NCI-H82 treated with DMSO at 0.1 percent for 48 hours (cell line): Measurements from ENCODE around the gene ZNF559.
A peak's percentile ranks its signal among the peaks of the same experiment; 100 is the strongest.
"Not testable (repeated sequence)": the region's sequence is repeated elsewhere in the genome, so short reads cannot be mapped to it uniquely, and the experiment has no call there.

Experiments used
- DNase-seq: peaks from one replicate; lab custom pipeline; 2025; ENCODE audit not compliant: unreplicated experiment; lab: John Stamatoyannopoulos, UW

Gene ZNF559

DNA sequence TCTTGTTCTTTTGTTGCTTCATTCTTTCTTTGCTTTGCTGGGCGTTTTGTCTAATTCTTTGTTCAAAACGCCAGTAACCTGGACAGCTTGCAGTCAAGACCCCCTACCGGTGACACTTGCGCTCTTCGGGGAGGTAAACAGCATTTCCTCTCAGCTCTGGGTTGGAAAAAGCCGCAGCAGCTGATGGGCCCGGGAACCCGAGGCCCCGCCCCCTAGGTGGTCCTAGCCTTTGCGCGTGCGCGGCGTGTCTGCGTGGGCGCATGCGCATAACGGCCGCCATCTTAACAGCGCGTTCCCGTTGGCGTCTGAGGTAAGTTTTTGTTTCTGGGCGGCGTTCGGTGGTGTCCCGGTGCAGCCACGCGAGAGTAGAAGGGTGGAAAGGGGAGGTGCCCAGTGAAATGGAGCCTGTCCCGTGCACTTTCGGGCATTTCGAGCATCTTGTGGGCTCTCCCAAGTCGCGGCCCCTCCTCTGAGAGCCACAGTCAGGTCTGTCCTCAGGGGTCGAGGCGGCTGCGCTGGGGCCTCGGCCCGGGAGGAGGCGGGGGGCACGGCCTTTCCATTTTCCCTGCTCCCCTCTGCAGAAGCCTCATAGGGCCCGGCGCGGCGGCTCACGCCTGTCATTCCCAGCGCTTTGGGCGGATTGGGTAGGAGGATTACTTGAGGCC is at the start of gene ZNF559:
ZNF559 (plus strand) TSS at position 261 of the 665 bp plus-strand sequence. CDS start 14,371 bp downstream, outside the sequence.
- peak; percentile 89 for DNase-seq

DNA sequence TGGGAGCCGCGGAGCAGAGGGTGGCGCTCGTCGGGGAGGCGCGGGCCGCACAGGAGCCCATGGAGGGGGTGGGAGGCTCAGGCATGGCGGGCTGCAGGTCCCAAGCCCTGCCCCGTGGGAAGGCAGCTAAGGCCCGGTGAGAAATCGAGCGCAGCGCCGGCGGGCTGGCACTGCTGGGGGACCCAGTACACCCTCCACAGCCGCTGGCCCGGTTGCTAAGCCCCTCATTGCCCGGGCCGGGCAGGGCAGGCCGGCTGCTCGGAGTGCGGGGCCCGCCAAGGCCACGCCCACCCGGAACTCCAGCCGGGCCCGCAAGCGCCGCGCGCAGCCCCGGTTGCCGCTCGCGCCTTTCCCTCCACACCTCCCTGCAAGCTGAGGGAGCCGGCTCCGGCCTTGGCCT is 40.5 kb upstream of the ZNF559 start:
- not testable (repeated sequence) for DNase-seq

DNA sequence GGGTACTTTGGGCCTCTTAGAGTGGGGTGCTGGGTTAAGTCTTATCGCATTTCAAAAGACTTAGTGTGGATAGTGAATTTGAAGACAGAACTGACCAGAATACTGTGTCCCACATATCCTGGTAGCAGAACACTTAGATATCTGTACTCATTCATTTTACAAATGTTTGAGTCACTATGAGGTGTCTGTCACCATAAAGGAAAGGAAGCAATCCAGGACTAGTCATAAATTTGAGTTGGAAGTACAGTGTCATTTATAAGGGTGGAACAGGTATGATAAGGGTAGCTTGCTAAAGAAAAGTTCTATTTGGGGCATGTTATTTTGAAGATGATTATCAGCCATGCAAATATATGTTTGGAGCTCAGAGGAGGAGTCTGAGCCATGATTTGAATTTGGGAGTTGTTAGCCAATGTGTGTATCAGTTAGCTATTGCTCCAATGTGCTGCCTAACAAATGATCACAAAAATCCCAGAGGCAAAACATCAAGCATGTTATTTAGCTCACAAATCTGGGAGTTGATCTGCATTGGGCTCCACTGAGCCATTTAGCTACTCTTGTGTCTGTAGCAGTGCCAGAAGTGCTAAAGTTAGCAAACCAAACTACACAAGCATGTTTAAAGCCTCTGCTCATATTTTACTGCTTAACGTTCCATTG is 34.6 kb upstream of the ZNF559 start:
- DNase-seq, result no peak

DNA sequence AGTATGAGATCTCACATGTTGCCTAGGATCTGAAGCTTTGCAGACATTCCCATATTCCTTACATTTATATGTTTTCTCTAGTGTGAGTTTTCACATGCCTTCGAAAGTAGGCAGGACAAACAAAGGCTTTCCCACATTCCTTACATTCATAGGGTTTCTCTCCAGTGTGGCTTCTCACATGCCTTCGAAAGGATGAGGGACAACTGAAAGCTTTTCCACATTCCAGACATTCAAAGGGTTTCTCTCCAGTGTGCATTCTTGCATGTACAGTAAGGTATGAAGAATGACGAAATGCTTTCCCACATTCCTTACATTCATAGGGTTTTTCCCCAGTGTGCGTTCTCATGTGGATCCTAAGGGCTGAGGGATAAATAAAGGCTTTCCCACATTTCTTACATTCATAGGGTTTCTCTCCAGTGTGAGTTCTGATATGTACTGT is 28.5 kb upstream of the ZNF559 start:
- DNase-seq, result no peak

DNA sequence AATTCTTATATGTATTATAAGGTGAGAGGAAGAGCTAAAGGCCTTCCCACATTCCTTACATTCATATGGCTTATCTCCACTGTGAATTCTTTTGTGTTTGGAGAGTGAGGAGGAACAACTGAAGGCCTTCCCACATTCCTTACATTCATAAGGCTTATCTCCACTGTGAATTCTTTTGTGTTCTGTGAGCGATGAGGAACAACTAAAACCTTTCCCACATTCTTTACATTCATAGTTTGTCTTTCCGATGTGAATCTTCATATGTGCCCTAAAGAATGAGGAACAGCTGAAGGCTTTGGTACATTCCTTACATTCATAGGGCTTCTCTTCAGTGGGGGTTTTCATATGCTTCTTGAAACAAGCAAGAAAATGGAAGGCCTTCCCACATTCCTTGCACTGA is 27.6 kb upstream of the ZNF559 start:
- no peak for DNase-seq

DNA sequence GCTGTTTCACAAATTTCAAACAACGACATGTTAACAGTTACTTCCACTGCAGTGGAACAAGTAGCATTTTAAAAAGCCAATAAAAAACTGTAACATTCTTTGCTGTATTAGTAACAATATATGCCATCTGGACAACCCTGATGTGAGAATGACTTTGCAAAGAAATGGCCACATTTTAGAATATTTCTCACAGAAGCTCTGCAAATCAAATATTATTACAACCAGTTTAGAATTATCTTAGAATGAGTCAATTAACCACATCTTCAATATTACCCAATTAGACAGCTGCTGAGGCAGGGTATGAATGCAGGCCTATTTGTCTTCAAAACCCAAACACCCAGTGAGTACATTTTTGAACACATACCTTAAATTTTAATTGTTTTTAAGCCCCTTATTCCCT is 17.5 kb upstream of the ZNF559 start:
- no peak for DNase-seq

DNA sequence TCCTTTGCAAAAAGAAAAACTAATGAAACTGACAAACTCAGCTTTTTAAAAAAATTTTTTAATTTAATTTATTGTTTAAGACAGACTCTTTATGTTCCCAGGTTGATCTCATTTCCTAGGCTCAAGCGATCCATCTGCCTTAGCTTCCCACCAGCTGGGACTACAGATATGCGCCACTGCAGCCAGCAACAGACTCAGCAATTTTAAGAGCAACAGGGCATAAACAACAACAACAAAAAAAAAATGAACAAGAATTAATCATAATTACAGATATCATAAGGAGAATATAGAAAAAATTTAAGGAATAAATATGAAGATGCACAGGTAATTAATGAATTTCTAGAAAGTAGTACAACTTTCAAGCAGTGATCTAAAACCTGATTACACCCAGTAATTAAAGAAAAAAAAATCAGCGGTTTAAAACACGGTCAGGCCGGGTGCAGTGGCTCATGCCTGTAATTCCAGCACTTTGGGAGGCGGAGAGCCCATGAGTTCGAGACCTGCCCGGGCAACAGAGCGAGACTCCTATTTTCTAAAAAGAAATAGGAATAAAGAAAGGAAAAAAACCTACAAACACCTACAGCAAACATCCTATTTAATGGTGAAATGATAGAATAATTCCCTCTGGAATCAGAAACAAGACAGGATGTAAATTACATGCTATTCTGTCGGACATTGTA is 15.7 kb upstream of the ZNF559 start:
- no peak for DNase-seq

DNA sequence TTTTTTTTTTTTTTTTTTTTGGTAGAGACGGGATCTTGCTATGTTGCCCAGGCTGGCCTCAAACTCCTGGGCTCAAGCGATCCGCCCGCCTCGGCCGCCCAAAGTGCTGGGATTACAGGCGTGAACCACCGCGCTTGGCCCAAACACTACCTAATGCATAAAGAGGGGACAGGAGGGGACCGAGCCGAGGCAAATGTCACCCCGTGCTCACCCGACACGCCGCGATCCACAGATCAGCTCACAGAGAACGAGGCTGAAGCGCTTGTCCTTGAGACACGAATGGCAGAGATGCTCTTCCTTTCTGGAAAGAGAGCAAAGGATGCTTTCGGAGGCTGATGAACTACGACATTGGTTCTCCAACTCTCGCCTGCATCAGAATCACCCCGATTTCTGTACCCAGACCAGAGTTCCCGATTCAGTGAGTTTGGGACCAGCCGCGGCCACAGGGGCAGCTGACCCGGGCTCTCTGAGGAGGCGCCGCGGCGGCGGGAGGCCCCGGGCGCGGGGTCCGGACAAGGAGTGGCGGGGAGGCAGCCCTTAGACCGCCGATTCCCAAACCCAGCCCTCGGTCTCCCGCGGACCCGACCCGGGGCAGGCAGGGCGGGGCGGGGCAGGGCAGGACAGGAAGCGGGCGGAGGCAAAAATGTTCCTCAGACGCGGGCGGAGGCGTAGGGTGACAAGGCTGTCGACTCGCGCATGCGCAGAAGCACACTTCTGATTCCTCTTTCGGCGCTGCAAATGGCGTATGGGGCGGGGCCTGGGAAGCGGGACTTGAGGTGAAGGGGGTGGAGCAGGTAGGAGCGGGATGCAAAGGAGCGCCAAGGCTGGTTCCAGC is 14.6 kb upstream of the ZNF559 start, which contains the start of gene ZNF699:
ZNF699 (minus strand) TSS at position 700 of the 835 bp plus-strand sequence. CDS start 4,719 bp downstream, outside the sequence.
- peak; percentile 92 for DNase-seq

DNA sequence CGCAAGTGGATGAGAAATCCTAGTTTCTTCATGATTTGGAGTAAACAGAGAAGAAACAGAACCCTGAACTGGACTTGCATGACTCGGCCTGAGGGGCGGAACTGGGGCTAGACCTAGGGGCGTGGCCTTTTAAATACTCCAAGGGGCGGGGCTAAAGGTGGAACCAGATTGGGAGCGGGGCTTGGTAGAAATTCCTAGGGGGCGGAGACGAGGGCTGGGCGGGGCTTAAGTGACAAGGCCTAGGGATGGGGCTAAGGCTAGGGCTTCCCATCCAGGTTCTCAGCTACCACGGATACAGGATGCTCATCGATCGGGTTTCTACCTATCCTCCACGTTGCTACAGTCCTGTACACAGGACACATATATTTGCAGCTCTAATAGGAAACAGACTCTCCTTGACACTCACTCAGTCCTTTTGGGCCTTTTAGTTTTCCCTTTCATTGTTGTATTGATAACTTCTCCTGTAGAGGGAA is 14.0 kb upstream of the ZNF559 start:
- peak; percentile 92 for DNase-seq

DNA sequence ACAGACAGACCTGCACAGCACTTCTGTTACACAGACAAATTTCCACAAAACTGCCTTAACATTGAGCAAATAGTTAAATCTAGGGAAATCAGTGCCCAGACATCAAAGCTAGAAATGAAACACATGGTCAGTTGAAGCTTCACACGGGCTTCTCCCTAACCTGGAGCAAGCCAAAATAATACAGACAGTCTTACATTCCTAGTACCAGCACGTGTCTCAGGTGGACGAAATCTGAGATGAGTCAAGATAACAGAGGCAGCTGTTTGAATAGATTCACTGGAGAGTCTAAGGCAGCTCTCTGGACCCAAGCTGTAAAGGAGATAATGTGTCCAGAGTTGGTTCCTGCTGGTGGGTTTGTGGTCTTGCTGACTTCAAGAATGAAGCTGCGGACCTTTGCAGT is 10.2 kb upstream of the ZNF559 start:
- DNase-seq, result no peak

DNA sequence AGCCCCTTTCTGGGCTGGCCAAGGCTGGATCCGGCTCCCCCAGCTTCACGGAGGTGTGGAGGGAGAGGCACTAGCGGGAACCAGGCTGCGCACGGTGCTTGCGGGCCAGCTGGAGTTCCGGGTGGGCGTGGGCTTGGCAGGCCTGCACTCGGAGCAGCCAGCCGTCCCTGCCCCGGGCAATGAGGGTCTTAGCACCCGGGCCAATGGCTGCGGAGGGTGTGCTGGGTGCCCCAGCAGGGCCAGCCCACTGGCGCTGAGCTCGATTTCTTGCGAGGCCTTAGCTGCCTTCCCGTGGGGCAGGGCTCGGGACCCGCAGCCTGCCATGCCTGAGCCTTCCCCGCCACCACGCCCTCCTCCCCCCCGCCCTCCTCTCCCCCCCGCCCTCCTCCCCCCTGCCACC is 2.6 kb upstream of the ZNF559 start:
- no peak for DNase-seq

DNA sequence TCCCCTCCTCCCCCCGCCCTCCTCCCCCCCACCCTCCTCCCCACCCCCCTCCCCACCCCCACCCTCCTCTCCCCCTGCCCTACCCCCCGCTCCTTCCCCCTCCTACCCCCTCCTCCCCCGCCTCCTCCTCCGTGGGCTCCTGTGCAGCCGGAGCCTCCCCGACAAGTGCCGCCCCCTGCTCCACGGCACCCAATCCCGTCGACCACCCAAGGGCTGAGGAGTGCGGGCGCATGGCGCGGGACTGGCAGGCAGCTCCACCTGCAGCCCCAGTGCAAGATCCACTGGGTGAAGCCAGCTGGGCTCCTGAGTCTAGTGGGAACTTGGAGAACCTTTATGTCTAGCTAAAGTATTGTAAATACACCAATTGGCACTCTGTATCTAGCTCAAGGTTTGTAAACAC is 2.2 kb upstream of the ZNF559 start:
- DNase-seq, result not testable (repeated sequence)

DNA sequence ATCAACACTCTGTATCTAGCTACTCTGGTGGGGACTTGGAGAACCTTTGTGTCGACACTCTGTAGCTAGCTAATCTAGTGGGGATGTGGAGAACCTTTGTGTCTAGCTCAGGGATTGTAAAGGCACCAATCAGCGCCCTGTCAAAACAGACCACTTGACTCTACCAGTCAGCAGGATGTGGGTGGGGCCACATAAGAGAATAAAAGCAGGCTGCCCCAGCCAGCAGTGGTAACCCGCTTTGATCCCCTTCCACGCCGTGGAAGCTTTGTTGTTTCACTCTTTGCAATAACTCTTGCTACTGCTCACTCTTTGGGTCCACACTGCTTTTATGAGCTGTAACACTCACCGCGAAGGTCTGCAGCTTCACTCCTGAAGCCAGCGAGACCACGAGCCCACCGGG is 1.8 kb upstream of the ZNF559 start:
- DNase-seq, result not testable (repeated sequence)

DNA sequence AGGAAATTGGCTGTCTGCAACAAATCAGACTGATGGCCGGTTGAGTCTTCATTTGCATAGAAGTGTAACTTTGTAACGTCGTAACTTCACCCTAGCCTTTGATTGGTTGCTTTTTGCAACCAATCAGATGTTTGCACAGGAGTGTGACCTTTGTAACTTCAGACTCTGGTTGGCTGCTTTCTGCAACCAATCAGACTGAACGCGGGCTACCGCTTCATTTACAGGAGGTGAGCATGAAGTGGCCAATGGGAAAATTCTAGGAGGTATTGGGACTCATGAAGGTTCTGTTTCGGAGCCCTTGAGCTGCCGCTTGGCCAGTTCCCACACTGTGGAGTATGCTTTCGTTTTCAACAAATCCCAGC is 441 bp upstream of the ZNF559 start:
- DNase-seq, result peak; percentile 30

DNA sequence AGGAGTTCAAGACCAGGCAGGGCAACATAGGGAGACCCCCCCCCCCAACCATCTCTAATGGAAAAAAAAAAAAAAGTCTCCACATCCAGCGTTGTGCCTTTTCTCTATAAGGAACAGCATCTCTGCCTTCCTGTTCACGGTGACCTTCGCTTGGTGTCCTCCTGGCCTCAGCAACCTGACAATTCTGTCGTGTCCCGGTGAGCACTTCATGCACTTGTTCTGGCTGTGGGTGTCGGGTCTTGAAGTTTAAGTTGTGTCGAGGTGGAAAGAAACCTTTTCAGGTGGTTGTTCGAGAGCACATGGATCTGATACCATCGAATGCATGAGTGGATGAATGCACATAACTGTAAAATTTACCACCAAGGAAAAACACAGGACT is 594 bp downstream of the ZNF559 start:
- DNase-seq, result no peak

DNA sequence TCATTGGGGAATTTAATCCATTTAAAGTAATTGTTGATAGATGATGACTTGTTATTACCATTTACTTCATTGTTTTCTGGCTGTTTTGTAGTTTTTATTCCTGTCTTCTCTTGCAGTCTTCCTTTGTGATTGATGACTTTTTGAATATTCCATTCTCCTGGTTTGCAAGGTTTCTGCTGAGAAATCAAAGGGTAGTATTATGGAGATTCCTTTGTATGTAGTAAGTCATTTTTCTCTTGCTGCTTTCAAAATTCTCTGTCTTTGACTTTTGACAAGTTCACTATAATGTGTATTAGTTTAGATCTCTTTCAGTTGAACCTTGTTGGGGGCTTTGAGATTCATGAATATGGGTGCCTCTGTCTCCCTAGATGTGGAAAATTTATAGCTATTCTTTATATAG is 6.0 kb downstream of the ZNF559 start:
- no peak for DNase-seq

DNA sequence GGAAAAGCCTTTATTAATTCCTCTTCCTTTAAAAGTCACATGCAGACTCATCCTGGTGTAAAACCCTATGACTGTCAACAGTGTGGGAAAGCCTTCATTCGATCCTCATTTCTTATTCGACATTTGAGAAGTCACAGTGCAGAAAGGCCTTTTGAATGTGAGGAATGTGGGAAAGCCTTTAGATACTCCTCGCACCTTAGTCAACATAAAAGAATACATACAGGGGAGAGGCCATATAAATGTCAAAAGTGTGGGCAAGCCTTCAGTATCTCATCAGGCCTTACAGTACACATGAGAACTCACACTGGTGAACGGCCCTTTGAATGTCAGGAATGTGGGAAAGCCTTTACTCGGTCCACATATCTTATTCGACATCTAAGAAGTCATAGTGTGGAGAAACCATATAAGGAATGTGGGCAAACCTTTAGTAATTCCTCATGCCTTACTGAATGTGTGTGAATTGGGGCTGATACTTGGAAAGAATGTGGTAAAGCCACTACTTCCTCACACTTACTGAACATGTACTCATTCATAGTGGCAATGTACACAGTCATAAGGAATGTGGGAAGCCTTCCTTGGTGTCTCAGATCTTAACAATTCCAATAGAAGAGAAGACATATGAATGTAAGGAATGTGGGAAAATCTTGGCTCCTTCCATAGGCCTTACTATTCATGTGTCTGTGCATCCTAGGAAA is 18.8 kb downstream of the ZNF559 start:
- DNase-seq, result no peak

DNA sequence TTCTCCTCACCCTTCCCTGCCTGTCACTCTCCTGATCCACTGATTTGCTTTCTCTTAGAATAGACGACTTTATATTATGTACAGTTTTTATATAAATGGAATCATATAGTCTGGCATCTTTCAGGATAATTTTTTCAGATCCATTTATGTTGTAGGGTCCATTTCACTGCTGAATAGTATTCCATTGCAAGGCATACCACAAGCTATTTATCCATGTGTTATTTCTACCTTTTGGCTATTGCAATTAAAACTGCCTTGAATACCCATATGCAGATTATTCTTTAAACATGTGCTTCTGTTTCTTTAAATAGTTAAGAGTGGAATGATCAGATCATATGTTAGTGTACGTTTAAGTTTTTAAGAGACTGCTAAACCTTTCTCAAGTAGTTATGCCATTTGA is 21.0 kb downstream of the ZNF559 start:
- DNase-seq, result no peak

DNA sequence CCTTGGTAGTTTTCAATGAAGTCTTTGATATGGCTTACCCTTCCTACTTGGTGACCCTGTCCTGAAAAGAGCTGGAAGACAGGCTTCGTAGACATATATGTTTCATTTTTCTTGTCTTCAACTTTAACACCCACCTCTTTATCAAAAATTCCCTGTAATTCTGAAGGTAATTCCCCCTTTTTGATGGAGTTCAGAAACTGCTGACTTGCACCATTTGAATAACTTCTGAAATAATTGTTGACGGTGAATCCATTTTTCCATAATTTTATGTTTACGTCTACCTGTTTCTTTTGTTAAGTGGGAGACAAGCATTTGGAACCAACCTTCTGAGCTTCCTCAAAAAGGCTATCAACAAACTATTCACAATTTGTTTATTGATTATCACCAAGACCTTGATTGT is 24.3 kb downstream of the ZNF559 start:
- DNase-seq, result no peak

DNA sequence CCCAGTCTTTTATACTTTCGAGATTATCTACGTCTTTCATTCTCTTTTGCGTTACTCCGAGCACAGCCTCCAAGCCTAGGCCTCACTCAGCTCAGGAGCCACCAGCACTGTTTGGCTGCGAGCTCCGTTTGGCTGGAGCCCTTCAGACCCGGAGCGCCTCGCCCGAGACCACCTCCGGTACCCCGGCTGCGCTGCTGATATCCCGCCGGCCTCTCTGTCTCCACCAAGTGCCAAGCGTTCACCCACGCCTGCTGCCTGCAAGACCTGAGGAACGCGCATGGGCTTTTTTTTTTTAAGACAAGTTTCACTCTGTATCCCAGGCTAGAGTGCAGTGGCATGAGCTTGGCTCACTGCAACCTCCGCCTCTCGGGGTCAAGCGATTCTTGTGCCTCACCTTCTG is 24.7 kb downstream of the ZNF559 start:
- no peak for DNase-seq

DNA sequence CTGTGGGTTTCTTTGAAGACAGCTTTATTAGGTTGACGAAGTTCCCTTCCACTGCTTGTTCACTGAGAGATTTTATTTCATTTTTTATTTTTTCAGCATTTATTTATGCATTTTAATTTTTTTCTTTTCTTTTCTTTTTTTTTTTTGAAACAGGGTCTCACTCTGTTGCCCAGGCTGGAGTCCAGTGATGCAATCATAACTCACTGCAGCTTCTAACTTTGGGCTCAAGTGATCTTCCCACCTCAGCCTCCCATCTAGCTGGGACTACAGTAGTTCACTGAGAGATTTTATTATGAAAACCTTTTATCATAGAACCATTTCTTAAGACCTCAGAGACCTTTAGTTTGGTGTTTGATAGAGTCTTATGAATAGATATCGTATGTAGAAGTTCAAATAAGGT is 28.5 kb downstream of the ZNF559 start:
- DNase-seq, result no peak
